ENCODE results near the gene GORASP2.

- no peak for TF ChIP-seq ZNF274 (IDR thresholded peaks at IDR 0.05; ENCODE audit: low read depth, low read length)
- no peak for TF ChIP-seq SUZ12 (IDR thresholded peaks at IDR 0.05; ENCODE audit: extremely low read depth, insufficient read depth, insufficient read length)
These were observed 4.1 kb upstream of the GORASP2 start for GRCh38 chr2:170924969-170925368.

All from NT2/D1 (cell line).